SJCRH30 (cell line): ENCODE results near the gene EPO. TPM values are rescaled to one million over a fixed set of nuclear protein-coding genes. Genes with fewer than 3 reads are reported as not detected.
"Not testable (repeated sequence)": the region's sequence is repeated elsewhere in the genome, so short reads cannot be mapped to it uniquely, and the experiment has no call there.

Experiments used
- DNase-seq, 2 experiments: peaks; one replicate each; pipeline ENCODE4 v3.0.0-alpha.2; 2015 to 2020
- H3K27ac ChIP-seq: fragments of 250-450 bp; sonication (Bioruptor Pico); 2 replicates; pipeline ENCODE4 v1.5.1; 2020; ENCODE audit warnings: mild to moderate bottlenecking, moderate library complexity
- H3K27me3 ChIP-seq: fragments of 250-450 bp; sonication (Bioruptor Pico); 2 replicates; pipeline ENCODE4 v1.5.1; 2020; ENCODE audit warnings: mild to moderate bottlenecking, moderate library complexity
- H3K36me3 ChIP-seq: fragments of 250-450 bp; sonication (Bioruptor Pico); 2 replicates; pipeline ENCODE4 v1.5.1; 2020; ENCODE audit warnings: mild to moderate bottlenecking, moderate library complexity
- H3K4me1 ChIP-seq: fragments of 250-450 bp; sonication (Bioruptor Pico); 2 replicates; pipeline ENCODE4 v1.5.1; 2020; ENCODE audit warnings: mild to moderate bottlenecking, moderate library complexity
- H3K4me3 ChIP-seq: fragments of 250-450 bp; sonication (Bioruptor Pico); 2 replicates; pipeline ENCODE4 v1.5.1; 2020; ENCODE audit warnings: mild to moderate bottlenecking, moderate library complexity
- H3K9me3 ChIP-seq: fragments of 250-450 bp; sonication (Bioruptor Pico); replicated peaks from 2 replicates; pipeline ENCODE4 v1.5.1; 2020; ENCODE audit warnings: mild to moderate bottlenecking, moderate library complexity
- total RNA-seq: library from RNA; depleted of rRNA; stranded (reverse); fragments of >200 nt; shearing (Covaris generic); gene quantifications from 2 replicates; pipeline ENCODE4 v1.2.3, GENCODE V29; 2014

Gene EPO
- total RNA-seq, 1 experiment from 2014 or later, result not detected

GRCh38 chr7:100688326-100688860 is 31.9 kb upstream of the EPO start:
- Histone ChIP-seq H3K27me3 (no peaks in the 10 kb centered on the region), H3K4me3 (no peak overlapping the region), H3K27ac (no peak overlapping the region), H3K9me3 (no peaks in the 10 kb centered on the region), H3K4me1 (peaks cover 5% of the 10 kb centered on the region; the same call in 1 of the 2 replicates), H3K36me3 (peaks cover 44% of the 10 kb centered on the region)
- DNase-seq, result no peak

GRCh38 chr7:100689230-100690135 is 30.8 kb upstream of the EPO start:
- H3K4me1 ChIP-seq, result peaks cover 5% of the 10 kb centered on the region; the same call in 1 of the 2 replicates
- no peaks in the 10 kb centered on the region for H3K27me3 ChIP-seq
- DNase-seq, result no peak
- H3K27ac ChIP-seq, result no peak overlapping the region
- H3K4me3 ChIP-seq, result no peak overlapping the region
- peaks cover 40% of the 10 kb centered on the region for H3K36me3 ChIP-seq
- H3K9me3 ChIP-seq, result no peaks in the 10 kb centered on the region

- Histone ChIP-seq H3K4me1 (peaks cover 5% of the 10 kb centered on the region; the same call in 1 of the 2 replicates), H3K9me3 (no peaks in the 10 kb centered on the region), H3K27ac (no peak overlapping the region), H3K36me3 (peaks cover 23% of the 10 kb centered on the region), H3K4me3 (no peak overlapping the region), H3K27me3 (no peaks in the 10 kb centered on the region)
- peak; percentile 78 to 85 for DNase-seq
Measured at GRCh38 chr7:100691676-100692577, 28.3 kb upstream of the EPO start.

- H3K27me3 ChIP-seq, result no peaks in the 10 kb centered on the region
- peaks cover 18% of the 10 kb centered on the region for H3K36me3 ChIP-seq
- peaks cover 5% of the 10 kb centered on the region; the same call in 1 of the 2 replicates for H3K4me1 ChIP-seq
- DNase-seq, result no peak
- no peaks in the 10 kb centered on the region for H3K9me3 ChIP-seq
- peak overlapping the region; percentile 85; the same call in 1 of the 2 replicates for H3K4me3 ChIP-seq
- H3K27ac ChIP-seq, result no peak overlapping the region
Measured at GRCh38 chr7:100692578-100692961, 27.7 kb upstream of the EPO start.

- peaks cover 11% of the 10 kb centered on the region; the same call in 1 of the 2 replicates for H3K36me3 ChIP-seq
- H3K4me3 ChIP-seq, result peak overlapping the region; percentile 85
- peak overlapping the region; percentile 43; the same call in 1 of the 2 replicates for H3K27ac ChIP-seq
- H3K9me3 ChIP-seq, result no peaks in the 10 kb centered on the region
- DNase-seq, result no peak
- no peaks in the 10 kb centered on the region for H3K27me3 ChIP-seq
- peaks cover 5% of the 10 kb centered on the region; the same call in 1 of the 2 replicates for H3K4me1 ChIP-seq
Measured at GRCh38 chr7:100693312-100694097, 26.8 kb upstream of the EPO start.

GRCh38 chr7:100694098-100694745 is 26.0 kb upstream of the EPO start, which contains the start of gene GIGYF1:
TSS of gene GIGYF1 (minus strand) at chr7:100694250. CDS start at chr7:100688238, 6,012 bp downstream.
- H3K9me3 ChIP-seq, result no peaks in the 10 kb centered on the region
- peak within 1 kb of the TSS; percentile 85 for H3K4me3 ChIP-seq
- H3K4me1 ChIP-seq, result peaks cover 5% of the 10 kb centered on the region; the same call in 1 of the 2 replicates
- H3K36me3 ChIP-seq, result peaks cover 4% of the 10 kb centered on the region; the same call in 1 of the 2 replicates
- peak; percentile 71 to 82 for DNase-seq
- H3K27me3 ChIP-seq, result 0 out of 2 replicates have a peak, but pooled peaks cover 4% of the 10 kb centered on the region
- peak within 1 kb of the TSS; percentile 43; the same call in 1 of the 2 replicates for H3K27ac ChIP-seq

- no peaks in the 10 kb centered on the region; the same call in 1 of the 2 replicates for H3K36me3 ChIP-seq
- peaks cover 8% of the 10 kb centered on the region; the same call in 1 of the 2 replicates for H3K27me3 ChIP-seq
- H3K9me3 ChIP-seq, result no peaks in the 10 kb centered on the region
- DNase-seq, result no peak
- no peak overlapping the region for H3K27ac ChIP-seq
- H3K4me3 ChIP-seq, result no peak overlapping the region
- H3K4me1 ChIP-seq, result peaks cover 5% of the 10 kb centered on the region; the same call in 1 of the 2 replicates
Measured at GRCh38 chr7:100696123-100696521, 24.1 kb upstream of the EPO start.

GRCh38 chr7:100699018-100699417 is 21.2 kb upstream of the EPO start:
- Histone ChIP-seq H3K9me3 (no peaks in the 10 kb centered on the region), H3K4me1 (no peaks in the 10 kb centered on the region), H3K27me3 (peaks cover 8% of the 10 kb centered on the region; the same call in 1 of the 2 replicates), H3K36me3 (no peaks in the 10 kb centered on the region), H3K4me3 (no peak overlapping the region), H3K27ac (no peak overlapping the region)
- no peak for DNase-seq

GRCh38 chr7:100701089-100701488 is 19.2 kb upstream of the EPO start:
- not testable (repeated sequence) for H3K9me3 ChIP-seq, H3K4me3 ChIP-seq, H3K36me3 ChIP-seq, H3K4me1 ChIP-seq, H3K27me3 ChIP-seq, H3K27ac ChIP-seq, DNase-seq

GRCh38 chr7:100705320-100705752 is 14.9 kb upstream of the EPO start:
- Histone ChIP-seq H3K4me3 (peak overlapping the region; percentile 79), H3K9me3 (no peaks in the 10 kb centered on the region), H3K36me3 (peaks cover 15% of the 10 kb centered on the region), H3K4me1 (peaks cover 9% of the 10 kb centered on the region; the same call in 1 of the 2 replicates), H3K27ac (peak overlapping the region; percentile 69), H3K27me3 (no peaks in the 10 kb centered on the region)
- peak; percentile 85 to 88 for DNase-seq

GRCh38 chr7:100705753-100706671 is 14.3 kb upstream of the EPO start, which contains the start of gene POP7:
TSS of gene POP7 (plus strand) at chr7:100706121. CDS start at chr7:100706831, 710 bp downstream.
- H3K36me3 ChIP-seq, result peaks cover 15% of the 10 kb centered on the region
- peaks cover 9% of the 10 kb centered on the region; the same call in 1 of the 2 replicates for H3K4me1 ChIP-seq
- H3K27me3 ChIP-seq, result no peaks in the 10 kb centered on the region
- peak; percentile 99 for DNase-seq
- H3K4me3 ChIP-seq, result peak within 1 kb of the TSS; percentile 79
- H3K27ac ChIP-seq, result peak within 1 kb of the TSS; percentile 69
- H3K9me3 ChIP-seq, result no peaks in the 10 kb centered on the region

GRCh38 chr7:100706672-100707311 is 13.5 kb upstream of the EPO start:
- H3K9me3 ChIP-seq, result no peaks in the 10 kb centered on the region
- H3K4me1 ChIP-seq, result peaks cover 9% of the 10 kb centered on the region; the same call in 1 of the 2 replicates
- no peak for DNase-seq
- H3K27me3 ChIP-seq, result no peaks in the 10 kb centered on the region
- peaks cover 15% of the 10 kb centered on the region for H3K36me3 ChIP-seq
- H3K4me3 ChIP-seq, result peak overlapping the region; percentile 79
- peak overlapping the region; percentile 69; the same call in 1 of the 2 replicates for H3K27ac ChIP-seq
